ENCODE measurements around the gene NUDT8. TPM values are rescaled to one million over a fixed set of nuclear protein-coding genes. Genes with fewer than 3 reads are reported as not detected.

The NUDT8 gene
- total and polyA plus RNA-seq, 9 of the 15 experiments (the other 6 are each of a cell fraction or from before 2014, with no cell fraction given) = 0.23 to 27.8 (median 5.0) TPM

DNA sequence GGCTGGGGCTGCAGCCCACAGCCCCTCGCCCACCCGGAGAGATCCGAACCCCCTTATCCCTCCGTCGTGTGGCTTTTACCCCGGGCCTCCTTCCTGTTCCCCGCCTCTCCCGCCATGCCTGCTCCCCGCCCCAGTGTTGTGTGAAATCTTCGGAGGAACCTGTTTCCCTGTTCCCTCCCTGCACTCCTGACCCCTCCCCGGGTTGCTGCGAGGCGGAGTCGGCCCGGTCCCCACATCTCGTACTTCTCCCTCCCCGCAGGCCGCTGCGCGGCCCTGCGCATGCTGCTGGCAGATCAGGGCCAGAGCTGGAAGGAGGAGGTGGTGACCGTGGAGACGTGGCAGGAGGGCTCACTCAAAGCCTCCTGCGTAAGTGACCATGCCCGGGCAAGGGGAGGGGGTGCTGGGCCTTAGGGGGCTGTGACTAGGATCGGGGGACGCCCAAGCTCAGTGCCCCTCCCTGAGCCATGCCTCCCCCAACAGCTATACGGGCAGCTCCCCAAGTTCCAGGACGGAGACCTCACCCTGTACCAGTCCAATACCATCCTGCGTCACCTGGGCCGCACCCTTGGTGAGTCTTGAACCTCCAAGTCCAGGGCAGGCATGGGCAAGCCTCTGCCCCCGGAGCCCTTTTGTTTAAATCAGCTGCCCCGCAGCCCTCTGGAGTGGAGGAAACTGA is 45.4 kb downstream of the NUDT8 start (continued):
- TF ChIP-seq, protein P1, sequence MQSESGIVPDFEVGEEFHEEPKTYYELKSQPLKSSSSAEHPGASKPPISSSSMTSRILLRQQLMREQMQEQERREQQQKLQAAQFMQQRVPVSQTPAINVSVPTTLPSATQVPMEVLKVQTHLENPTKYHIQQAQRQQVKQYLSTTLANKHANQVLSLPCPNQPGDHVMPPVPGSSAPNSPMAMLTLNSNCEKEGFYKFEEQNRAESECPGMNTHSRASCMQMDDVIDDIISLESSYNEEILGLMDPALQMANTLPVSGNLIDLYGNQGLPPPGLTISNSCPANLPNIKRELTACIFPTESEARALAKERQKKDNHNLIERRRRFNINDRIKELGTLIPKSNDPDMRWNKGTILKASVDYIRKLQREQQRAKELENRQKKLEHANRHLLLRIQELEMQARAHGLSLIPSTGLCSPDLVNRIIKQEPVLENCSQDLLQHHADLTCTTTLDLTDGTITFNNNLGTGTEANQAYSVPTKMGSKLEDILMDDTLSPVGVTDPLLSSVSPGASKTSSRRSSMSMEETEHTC (IDR thresholded peaks at IDR 0.05) = no peak
- TF ChIP-seq TEAD1 (CRISPR knock-in tag; IDR thresholded peaks at IDR 0.05) (0 out of 4 replicates have a peak, but pooled peaks of 1 of the 2 experiments have one; percentile 0), JUND (IDR thresholded peaks at IDR 0.05; ENCODE audit: borderline replicate concordance, low read depth, low read length) (no peak), JUND (tag; IDR thresholded peaks at IDR 0.05; ENCODE audit: borderline replicate concordance, low read depth, low read length) (no peak), BACH1 (tag; IDR thresholded peaks at IDR 0.05) (no peak), ZNF24 (IDR thresholded peaks at IDR 0.05) (no peak), KHSRP (IDR thresholded peaks at IDR 0.05) (no peak), FOXJ2 (tag; IDR thresholded peaks at IDR 0.05) (0 out of 2 replicates have a peak, but pooled peaks have one; percentile 18), MTA1 (IDR thresholded peaks at IDR 0.05; ENCODE audit: borderline replicate concordance) (0 out of 2 replicates have a peak, but pooled peaks have one; percentile 23), RBM34 (IDR thresholded peaks at IDR 0.05; ENCODE audit: borderline replicate concordance, insufficient read depth, low read length) (no peak), RBFOX2 (IDR thresholded peaks at IDR 0.05; ENCODE audit: low read depth, low read length) (peak; percentile 70), TAF1 (IDR thresholded peaks at IDR 0.05; ENCODE audit: control insufficient read depth, extremely low read depth, insufficient read depth, low read length, severe bottlenecking) (peak; percentile 21), TFAM (CRISPR knock-in tag; conservative IDR thresholded peaks at IDR 0.05) (no peak), HIVEP1 (CRISPR knock-in tag; IDR thresholded peaks at IDR 0.05) (no peak), KDM2B (CRISPR knock-in tag; IDR thresholded peaks at IDR 0.05) (0 out of 2 replicates have a peak, but pooled peaks have one; percentile 12), POLR2H (tag; IDR thresholded peaks at IDR 0.05; ENCODE audit: low read depth) (no peak), HNRNPLL (IDR thresholded peaks at IDR 0.05; ENCODE audit: low read depth, low read length, poor library complexity, severe bottlenecking) (peak; percentile 14), ZNF408 (CRISPR knock-in tag; IDR thresholded peaks at IDR 0.05; ENCODE audit: low read depth) (no peak), E2F3 (CRISPR knock-in tag; IDR thresholded peaks at IDR 0.05) (peak; percentile 42; the same call in 1 of the 2 replicates), RB1 (IDR thresholded peaks at IDR 0.05; ENCODE audit: low read depth) (peak; percentile 13; the same call in 1 of the 2 replicates), NRF1 (conservative IDR thresholded peaks at IDR 0.05 in 1 of 2, IDR thresholded peaks at IDR 0.05 in 1 of 2) (peak; percentile 87 to 89), PCBP1 (IDR thresholded peaks at IDR 0.05; ENCODE audit: low read depth, low read length, poor library complexity, severe bottlenecking) (peak; percentile 2), SIN3A (IDR thresholded peaks at IDR 0.05; ENCODE audit: borderline replicate concordance in 2 of 2, control insufficient read depth in 1 of 2, low read depth in 2 of 2, low read length in 2 of 2) (peak in 1 of 2 experiments; percentile 68; a peak in 1 of 4 replicates), FOXM1 (IDR thresholded peaks at IDR 0.05; ENCODE audit: low read depth) (no peak), FOXM1 (CRISPR knock-in tag; IDR thresholded peaks at IDR 0.05; ENCODE audit: low read depth) (no peak)
- TF ChIP-seq, protein P2, sequence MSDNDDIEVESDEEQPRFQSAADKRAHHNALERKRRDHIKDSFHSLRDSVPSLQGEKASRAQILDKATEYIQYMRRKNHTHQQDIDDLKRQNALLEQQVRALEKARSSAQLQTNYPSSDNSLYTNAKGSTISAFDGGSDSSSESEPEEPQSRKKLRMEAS (CRISPR knock-in tag; IDR thresholded peaks at IDR 0.05) = peak; percentile 63
- TF ChIP-seq, protein P3, sequence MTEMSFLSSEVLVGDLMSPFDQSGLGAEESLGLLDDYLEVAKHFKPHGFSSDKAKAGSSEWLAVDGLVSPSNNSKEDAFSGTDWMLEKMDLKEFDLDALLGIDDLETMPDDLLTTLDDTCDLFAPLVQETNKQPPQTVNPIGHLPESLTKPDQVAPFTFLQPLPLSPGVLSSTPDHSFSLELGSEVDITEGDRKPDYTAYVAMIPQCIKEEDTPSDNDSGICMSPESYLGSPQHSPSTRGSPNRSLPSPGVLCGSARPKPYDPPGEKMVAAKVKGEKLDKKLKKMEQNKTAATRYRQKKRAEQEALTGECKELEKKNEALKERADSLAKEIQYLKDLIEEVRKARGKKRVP (CRISPR knock-in tag; IDR thresholded peaks at IDR 0.05) = 0 out of 2 replicates have a peak, but pooled peaks have one; percentile 11

Measured in K562 (cell line).